Hepatocyte (in vitro differentiated cells): Measurements from ENCODE around the gene OBSL1. TPM values are rescaled to one million over a fixed set of nuclear protein-coding genes. Genes with fewer than 3 reads are reported as not detected.

Source experiments
- DNase-seq: peaks from one replicate; pipeline ENCODE4 v3.0.0-alpha.2; 2016; ENCODE audit warnings: low spot score
- H2AFZ ChIP-seq: fragments of 200-600 bp; sonication (generic); 2 replicates; pipeline ENCODE4 v1.6.0; 2016; ENCODE audit warnings: antibody characterized with exemption, mild to moderate bottlenecking
- H3K27ac ChIP-seq: fragments of 200-600 bp; sonication (generic); 2 replicates; pipeline ENCODE4 v1.5.1; 2016; ENCODE audit warnings: mild to moderate bottlenecking
- H3K27me3 ChIP-seq: fragments of 200-600 bp; sonication (generic); 2 replicates; pipeline ENCODE4 v1.6.1; 2016
- H3K36me3 ChIP-seq: fragments of 200-600 bp; sonication (generic); replicated peaks from 2 replicates; pipeline ENCODE4 v1.5.1; 2016; ENCODE audit warnings: low read depth; ENCODE audit not compliant: insufficient read depth
- H3K4me1 ChIP-seq: fragments of 200-600 bp; sonication (generic); 2 replicates; pipeline ENCODE4 v1.5.1; 2016; ENCODE audit warnings: mild to moderate bottlenecking, moderate library complexity; ENCODE audit not compliant: insufficient read depth
- H3K4me2 ChIP-seq: fragments of 200-600 bp; sonication (generic); 2 replicates; pipeline ENCODE4 v1.6.0; 2016
- H3K4me3 ChIP-seq: fragments of 200-600 bp; sonication (generic); 2 replicates; pipeline ENCODE4 v1.5.1; 2016; ENCODE audit warnings: mild to moderate bottlenecking
- H3K79me2 ChIP-seq: fragments of 200-600 bp; sonication (generic); 2 replicates; pipeline ENCODE4 v1.6.0; 2017; ENCODE audit warnings: mild to moderate bottlenecking
- H3K9me2 ChIP-seq: fragments of 200-600 bp; sonication (generic); replicated peaks from 2 replicates; pipeline ENCODE4 v1.6.0; 2017; ENCODE audit warnings: mild to moderate bottlenecking; ENCODE audit not compliant: insufficient read depth
- H3K9me3 ChIP-seq: fragments of 200-600 bp; sonication (generic); 2 replicates; pipeline ENCODE4 v1.5.1; 2016; ENCODE audit warnings: low read depth, mild to moderate bottlenecking
- H4K20me1 ChIP-seq: fragments of 200-600 bp; sonication (generic); 2 replicates; pipeline ENCODE4 v1.6.0; 2016; ENCODE audit warnings: mild to moderate bottlenecking; ENCODE audit not compliant: insufficient read depth, poor library complexity, severe bottlenecking
- CTCF ChIP-seq: fragments of 200-600 bp; sonication (generic); IDR thresholded peaks from 2 replicates; pipeline ENCODE4 v1.5.1; 2016; ENCODE audit warnings: antibody characterized with exemption, mild to moderate bottlenecking; ENCODE audit not compliant: poor library complexity
- EZH2 ChIP-seq: fragments of 200-600 bp; sonication (generic); IDR thresholded peaks from 2 replicates; pipeline ENCODE4 v1.6.1; 2016; ENCODE audit warnings: antibody characterized with exemption, mild to moderate bottlenecking, borderline replicate concordance
- EZH2phosphoT487 ChIP-seq: fragments of 200-600 bp; sonication (generic); IDR thresholded peaks from one replicate; pipeline ENCODE4 v1.6.1; 2018; ENCODE audit warnings: antibody characterized with exemption, mild to moderate bottlenecking, low read depth, moderate library complexity; ENCODE audit not compliant: unreplicated experiment, severe bottlenecking
- WGBS: methylation state at CpG from one replicate; pipeline ENCODE4 v1.1.6; 2016; ENCODE audit warnings: low lambda C conversion rate; ENCODE audit errors: missing lambda C conversion rate; 5-methylcytosine and 5-hydroxymethylcytosine counted together
- polyA plus RNA-seq: library from polyadenylated mRNA; unstranded; fragments of >200 nt; fragmentation: Nextera tagmentation; extraction: Ambion mirVana; gene quantifications from 2 replicates; pipeline ENCODE4 v1.2.1, GENCODE V29; 2016
- total RNA-seq: library from RNA; depleted of rRNA; stranded (reverse); fragments of >200 nt; gene quantifications from 2 replicates; pipeline ENCODE4 v1.2.3, GENCODE V29; 2014

The OBSL1 gene
- total and polyA plus RNA-seq, 2 experiments from 2014 or later = 61.0 to 84.6 TPM

- no peaks in the 10 kb centered on the region for H3K36me3 ChIP-seq
- H3K4me2 ChIP-seq = no peak overlapping the region
- H3K4me3 ChIP-seq = no peak overlapping the region
- WGBS = 90% methylated on average over 9 of the region's 9 CpGs
- H3K79me2 ChIP-seq = no peaks in the 10 kb centered on the region
- TF ChIP-seq EZH2phosphoT487 (no peak), EZH2 (no peak), CTCF (no peak)
- H3K9me2 ChIP-seq = no peaks in the 10 kb centered on the region
- H3K4me1 ChIP-seq = peaks cover 7% of the 10 kb centered on the region
- no peak overlapping the region for H3K27ac ChIP-seq
- no peak for DNase-seq
- no peaks in the 10 kb centered on the region for H3K9me3 ChIP-seq
- no peak overlapping the region for H2AFZ ChIP-seq
- peaks cover 9% of the 10 kb centered on the region for H3K27me3 ChIP-seq
- no peaks in the 10 kb centered on the region for H4K20me1 ChIP-seq
These were observed 21.7 kb downstream of the OBSL1 start for GRCh38 chr2:219549619-219550018.

DNA sequence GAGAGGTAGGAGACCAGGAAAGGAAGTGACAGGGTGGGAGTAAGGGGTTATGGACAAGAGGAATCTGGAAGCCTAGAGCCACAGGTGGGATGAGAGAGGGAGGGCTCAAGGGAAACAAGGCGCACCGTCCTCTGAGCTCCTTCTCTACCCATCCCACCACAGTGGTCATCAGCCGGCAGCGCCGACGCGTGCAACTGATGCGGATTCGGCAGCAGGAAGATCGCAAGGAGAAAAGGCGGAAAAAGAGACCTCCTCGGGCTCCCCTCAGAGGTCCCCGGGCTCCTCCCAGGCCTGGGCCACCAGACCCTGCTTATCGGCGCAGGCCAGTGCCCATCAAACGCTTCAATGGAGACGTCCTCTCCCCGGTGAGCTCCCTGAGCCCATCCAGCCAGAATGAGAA lies 22.3 kb downstream of the OBSL1 start:
- no peak for TF ChIP-seq CTCF
- no peak for TF ChIP-seq EZH2
- no peak for TF ChIP-seq EZH2phosphoT487
- Histone ChIP-seq H4K20me1 (no peaks in the 10 kb centered on the region), H3K27ac (no peak overlapping the region), H3K4me3 (no peak overlapping the region), H3K79me2 (no peaks in the 10 kb centered on the region), H3K4me2 (no peak overlapping the region), H3K36me3 (no peaks in the 10 kb centered on the region), H3K9me3 (no peaks in the 10 kb centered on the region), H3K9me2 (no peaks in the 10 kb centered on the region), H3K4me1 (peaks cover 11% of the 10 kb centered on the region), H3K27me3 (peaks cover 9% of the 10 kb centered on the region), H2AFZ (no peak overlapping the region)
- 98% methylated on average over 18 of the region's 18 CpGs for WGBS
- DNase-seq = no peak

- TF ChIP-seq EZH2 = no peak
- no peak for TF ChIP-seq CTCF
- TF ChIP-seq EZH2phosphoT487 = no peak
- Histone ChIP-seq H3K27ac (no peak overlapping the region), H3K4me2 (no peak overlapping the region), H3K9me3 (no peaks in the 10 kb centered on the region), H3K9me2 (no peaks in the 10 kb centered on the region), H3K4me3 (no peak overlapping the region), H3K27me3 (peaks cover 4% of the 10 kb centered on the region), H2AFZ (no peak overlapping the region), H4K20me1 (no peaks in the 10 kb centered on the region), H3K4me1 (peaks cover 4% of the 10 kb centered on the region), H3K79me2 (peaks cover 2% of the 10 kb centered on the region), H3K36me3 (no peaks in the 10 kb centered on the region)
- WGBS = 98% methylated on average over 25 of the region's 26 CpGs
- no peak for DNase-seq
These were observed 23.7 kb downstream of the OBSL1 start for GRCh38 chr2:219547621-219548020.

GRCh38 chr2:219545943-219546352 lies 25.4 kb downstream of the OBSL1 start:
- H3K27ac ChIP-seq = no peak overlapping the region
- H3K27me3 ChIP-seq = peaks cover 4% of the 10 kb centered on the region
- H3K79me2 ChIP-seq = peaks cover 14% of the 10 kb centered on the region
- H4K20me1 ChIP-seq = peaks cover 11% of the 10 kb centered on the region
- no peaks in the 10 kb centered on the region for H3K9me3 ChIP-seq
- DNase-seq = peak; percentile 50
- H3K4me2 ChIP-seq = no peak overlapping the region
- no peak overlapping the region for H2AFZ ChIP-seq
- no peak for TF ChIP-seq EZH2phosphoT487
- no peak for TF ChIP-seq CTCF
- no peak for TF ChIP-seq EZH2
- no peak overlapping the region for H3K4me3 ChIP-seq
- no peaks in the 10 kb centered on the region for H3K9me2 ChIP-seq
- no peaks in the 10 kb centered on the region for H3K36me3 ChIP-seq
- H3K4me1 ChIP-seq = peaks cover 12% of the 10 kb centered on the region
- WGBS = 76% methylated on average over 4 of the region's 4 CpGs
